Glutamatergic neuron (in vitro differentiated cells): ENCODE measurements around the gene TNS1. TPM values are rescaled to one million over a fixed set of nuclear protein-coding genes. Genes with fewer than 3 reads are reported as not detected.

Experiments used
- DNase-seq: peaks from one replicate; pipeline ENCODE4 v3.0.0; 2022
- H3K27ac Mint-ChIP-seq: one replicate; pipeline ENCODE4 v1.8.0; 2020; ENCODE audit warnings: mild to moderate bottlenecking, mixed read lengths, inconsistent platforms; ENCODE audit not compliant: unreplicated experiment
- H3K27me3 Mint-ChIP-seq: one replicate; pipeline ENCODE4 v1.8.0; 2020; ENCODE audit warnings: mild to moderate bottlenecking, moderate library complexity, mixed read lengths, inconsistent platforms; ENCODE audit not compliant: unreplicated experiment
- H3K36me3 Mint-ChIP-seq: one replicate; pipeline ENCODE4 v1.8.0; 2020; ENCODE audit warnings: mild to moderate bottlenecking, mixed read lengths, inconsistent platforms; ENCODE audit not compliant: unreplicated experiment
- H3K4me1 Mint-ChIP-seq: one replicate; pipeline ENCODE4 v1.8.0; 2020; ENCODE audit warnings: mild to moderate bottlenecking, low read depth, mixed read lengths, inconsistent platforms; ENCODE audit not compliant: unreplicated experiment
- H3K4me3 Mint-ChIP-seq: one replicate; pipeline ENCODE4 v1.8.0; 2020; ENCODE audit warnings: mild to moderate bottlenecking, mixed read lengths, inconsistent platforms; ENCODE audit not compliant: unreplicated experiment
- H3K9me3 Mint-ChIP-seq: one replicate; pipeline ENCODE4 v1.8.0; 2020; ENCODE audit warnings: mild to moderate bottlenecking, moderate library complexity, mixed read lengths, inconsistent platforms; ENCODE audit not compliant: unreplicated experiment
- CTCF ChIP-seq: fragments of 200-600 bp; sonication (generic); IDR thresholded peaks from one replicate; pipeline ENCODE4 v1.5.0; 2021; ENCODE audit not compliant: partially characterized antibody, unreplicated experiment
- total RNA-seq: library from RNA; stranded (reverse); fragmentation: NEBNext Ultra II Directional; extraction: Animal tissue kit (Norgen Biotek cat#: 25700); gene quantifications from one replicate; pipeline ENCODE4 v1.2.1, GENCODE V29; 2021; ENCODE audit not compliant: unreplicated experiment

TNS1 gene
- total RNA-seq, 1 donor from 2014 or later, result 3.2 TPM

- DNase-seq, result no peak
- no peak overlapping the region for H3K27ac Mint-ChIP-seq
- H3K4me1 Mint-ChIP-seq, result peaks cover 20% of the 10 kb centered on the region
- H3K4me3 Mint-ChIP-seq, result no peak overlapping the region
- H3K9me3 Mint-ChIP-seq, result peaks cover 9% of the 10 kb centered on the region
- TF ChIP-seq CTCF, result no peak
- H3K36me3 Mint-ChIP-seq, result no peaks in the 10 kb centered on the region
- peaks cover 12% of the 10 kb centered on the region for H3K27me3 Mint-ChIP-seq
Measured at GRCh38 chr2:217910875-217911212, 92.0 kb downstream of the TNS1 start.

- Mint-ChIP-seq H3K27me3 (peaks cover 14% of the 10 kb centered on the region), H3K9me3 (peaks cover 6% of the 10 kb centered on the region), H3K36me3 (no peaks in the 10 kb centered on the region), H3K4me1 (peaks cover 20% of the 10 kb centered on the region), H3K4me3 (no peak overlapping the region), H3K27ac (peak overlapping the region; percentile 8)
- no peak for DNase-seq
- no peak for TF ChIP-seq CTCF
Measured at GRCh38 chr2:217909156-217909820, 93.5 kb downstream of the TNS1 start.

GRCh38 chr2:217908544-217908943 is 94.3 kb downstream of the TNS1 start:
- Mint-ChIP-seq H3K36me3 (no peaks in the 10 kb centered on the region), H3K27me3 (peaks cover 11% of the 10 kb centered on the region), H3K9me3 (peaks cover 6% of the 10 kb centered on the region), H3K27ac (no peak overlapping the region), H3K4me1 (peaks cover 15% of the 10 kb centered on the region), H3K4me3 (no peak overlapping the region)
- DNase-seq, result no peak
- no peak for TF ChIP-seq CTCF

GRCh38 chr2:217907266-217907665 is 95.5 kb downstream of the TNS1 start:
- H3K9me3 Mint-ChIP-seq, result peaks cover 3% of the 10 kb centered on the region

More at GRCh38 chr2:217907266-217907665, 95.5 kb downstream of the TNS1 start:
- Mint-ChIP-seq H3K4me1 (peaks cover 10% of the 10 kb centered on the region), H3K4me3 (no peak overlapping the region), H3K27ac (no peak overlapping the region), H3K27me3 (peaks cover 12% of the 10 kb centered on the region), H3K36me3 (no peaks in the 10 kb centered on the region)
- no peak for TF ChIP-seq CTCF
- DNase-seq, result no peak
